IMR-90 (cell line): ENCODE measurements around the gene RIMBP2. TPM values are rescaled to one million over a fixed set of nuclear protein-coding genes. Genes with fewer than 3 reads are reported as not detected.

ENCODE experiments used
- ATAC-seq: fragments of 200-7000 bp; cut with Tn5 transposase; 2 replicates; pipeline ENCODE4 v1.9.1; 2020; ENCODE audit warnings: low read depth, mild to moderate bottlenecking, moderate library complexity
- BruUV-seq: library from RNA; stranded (reverse); fragments of 400-500 nt; replicated peaks from 2 replicates; lab custom pipeline; 2021; lab: Mats Ljungman, UMichigan
- CTCF ChIA-PET: fragments of 300-600 bp; formaldehyde crosslinking; extraction: SDS; loops from one replicate; lab custom pipeline; 2021; ENCODE audit warnings: antibody characterized with exemption; lab: Yijun Ruan, JAX
- POLR2A ChIA-PET: fragments of 300-600 bp; sonication (Branson Sonifier 250); formaldehyde crosslinking; loops from one replicate; lab custom pipeline; 2022; ENCODE audit warnings: antibody characterized with exemption; ENCODE audit not compliant: unreplicated experiment; lab: Charles Lee
- DNase-seq: peaks from one replicate; pipeline ENCODE4 v3.0.0; 2013
- H2AFZ ChIP-seq: replicated peaks from 2 replicates; pipeline ENCODE3; 2013; ENCODE audit warnings: low read length, mild to moderate bottlenecking; ENCODE audit not compliant: poor library complexity
- H2AK5ac ChIP-seq: 2 replicates; pipeline ENCODE4 v1.6.1; 2013; ENCODE audit warnings: low read depth, low read length, inconsistent platforms
- H2AK9ac ChIP-seq: replicated peaks from 2 replicates; pipeline ENCODE3; 2013; ENCODE audit warnings: mild to moderate bottlenecking, low read depth, low read length, moderate library complexity; ENCODE audit not compliant: poor library complexity
- H2BK120ac ChIP-seq: 2 replicates; pipeline ENCODE4 v1.6.1; 2013; ENCODE audit warnings: low read depth, low read length, inconsistent platforms
- H2BK15ac ChIP-seq: 3 replicates; pipeline ENCODE4 v1.6.1; 2013; ENCODE audit warnings: low read depth, low read length, inconsistent platforms
- H2BK20ac ChIP-seq: 2 replicates; pipeline ENCODE4 v1.6.1; 2013; ENCODE audit warnings: low read depth, mild to moderate bottlenecking, inconsistent platforms, low read length, moderate library complexity
- H2BK5ac ChIP-seq: 2 replicates; pipeline ENCODE4 v1.6.1; 2013; ENCODE audit warnings: mild to moderate bottlenecking, low read depth, low read length, inconsistent platforms; ENCODE audit not compliant: poor library complexity, severe bottlenecking
- H3K14ac ChIP-seq: replicated peaks from 2 replicates; pipeline ENCODE4 v1.6.1; 2013; ENCODE audit warnings: low read depth, low read length, inconsistent platforms
- H3K18ac ChIP-seq: 2 replicates; pipeline ENCODE4 v1.6.1; 2013; ENCODE audit warnings: low read depth, low read length, control low read depth
- H3K23ac ChIP-seq: 2 replicates; pipeline ENCODE4 v1.6.1; 2013; ENCODE audit warnings: low read depth, low read length, inconsistent platforms
- H3K27ac ChIP-seq: 2 replicates; pipeline ENCODE4 v1.5.1; 2013; ENCODE audit warnings: mild to moderate bottlenecking, control low read depth, low read length; ENCODE audit not compliant: insufficient read depth
- H3K27me3 ChIP-seq: 2 replicates; pipeline ENCODE4 v1.6.1; 2013; ENCODE audit warnings: low read length; ENCODE audit not compliant: control insufficient read depth, insufficient read depth
- H3K36me3 ChIP-seq: 2 replicates; pipeline ENCODE4 v1.6.1; 2013; ENCODE audit warnings: low read length, mixed read lengths; ENCODE audit not compliant: control insufficient read depth, insufficient read depth
- H3K4ac ChIP-seq: 2 replicates; pipeline ENCODE4 v1.6.1; 2013; ENCODE audit warnings: low read depth, low read length, inconsistent platforms
- H3K4me1 ChIP-seq: 2 replicates; pipeline ENCODE4 v1.6.1; 2013; ENCODE audit warnings: low read length, mixed read lengths; ENCODE audit not compliant: control insufficient read depth, insufficient read depth
- H3K4me2 ChIP-seq: 2 replicates; pipeline ENCODE4 v1.6.1; 2013; ENCODE audit warnings: low read depth, mild to moderate bottlenecking, control low read depth, low read length, moderate library complexity
- H3K4me3 ChIP-seq: 2 replicates; pipeline ENCODE4 v1.5.1; 2013; ENCODE audit warnings: low read depth, mild to moderate bottlenecking, control low read depth, low read length, moderate library complexity; ENCODE audit not compliant: insufficient read depth
- H3K56ac ChIP-seq: 2 replicates; pipeline ENCODE4 v1.6.1; 2013; ENCODE audit warnings: low read length, inconsistent platforms; ENCODE audit not compliant: insufficient read depth; ENCODE audit errors: extremely low read depth
- H3K79me1 ChIP-seq, 2 experiments: 2 replicates each; pipeline ENCODE4 v1.6.1; 2013; ENCODE audit warnings: low read length in 2 of 2, inconsistent platforms in 1 of 2, low read depth in 1 of 2
- H3K9ac ChIP-seq: 2 replicates; pipeline ENCODE4 v1.6.1; 2013; ENCODE audit warnings: low read depth, low read length, control low read depth
- H3K9me1 ChIP-seq: 2 replicates; pipeline ENCODE4 v1.6.1; 2013; ENCODE audit warnings: low read length, inconsistent platforms; ENCODE audit not compliant: insufficient read depth
- H3K9me3 ChIP-seq: 2 replicates; pipeline ENCODE4 v1.6.1; 2013; ENCODE audit warnings: low read length; ENCODE audit not compliant: control insufficient read depth, insufficient read depth
- H4K20me1 ChIP-seq: 2 replicates; pipeline ENCODE4 v1.6.1; 2013; ENCODE audit warnings: low read length, inconsistent platforms; ENCODE audit not compliant: insufficient read depth
- H4K5ac ChIP-seq: 2 replicates; pipeline ENCODE4 v1.6.1; 2013; ENCODE audit warnings: mild to moderate bottlenecking, low read depth, low read length, control low read depth
- H4K8ac ChIP-seq, 2 experiments: 2 replicates each; pipeline ENCODE4 v1.6.1; 2013; ENCODE audit warnings: low read depth in 2 of 2, low read length in 2 of 2, control low read depth in 1 of 2, inconsistent platforms in 1 of 2
- H4K91ac ChIP-seq: 2 replicates; pipeline ENCODE4 v1.6.1; 2013; ENCODE audit warnings: low read depth, low read length, inconsistent platforms; ENCODE audit not compliant: insufficient read depth
- CHD1 ChIP-seq: IDR thresholded peaks from 2 replicates; pipeline ENCODE4 v1.6.1; 2012; ENCODE audit warnings: low read depth, low read length, improper control_type of control experiment
- ELK1 ChIP-seq: fragments of 150-350 bp; IDR thresholded peaks from 2 replicates; pipeline ENCODE4 v1.6.1; 2016; ENCODE audit warnings: low read depth, mild to moderate bottlenecking, low read length, moderate library complexity, borderline replicate concordance
- RFX5 ChIP-seq: IDR thresholded peaks from 2 replicates; pipeline ENCODE4 v1.8.0; 2012; ENCODE audit warnings: low read depth, mild to moderate bottlenecking, low read length, moderate library complexity
- WGBS, 2 experiments: methylation state at CpG; one replicate each; pipeline versions ENCODE4 v1.1.5 to v1.1.7; 2013; ENCODE audit warnings: missing lambda C conversion rate in 2 of 2; ENCODE audit not compliant: insufficient read length in 1 of 2; ENCODE audit errors: extremely low coverage in 2 of 2; 5-methylcytosine and 5-hydroxymethylcytosine counted together
- dilution Hi-C: fragments of 300-500 bp; cut with HindIII; formaldehyde crosslinking; loops from one replicate; pipeline ENCODE4 v1.14.3; 2018; ENCODE audit warnings: low sequenced_read_pairs; ENCODE audit not compliant: unreplicated experiment
- in situ Hi-C: fragments of 300-500 bp; cut with MboI; formaldehyde crosslinking; loops from 3 replicates; pipeline ENCODE4 v1.14.3; 2019; ENCODE audit warnings: low sequenced_read_pairs, inconsistent platforms, mixed read lengths
- intact Hi-C: fragments of 100-400 bp; cut with micrococcal nuclease; formaldehyde crosslinking; loops from 2 replicates; pipeline ENCODE4 v1.10.0; 2022
- polyA plus RNA-seq, 3 experiments: library from polyadenylated mRNA; depleted of rRNA; stranded (reverse); fragments of >200 nt; gene quantifications; 2 replicates each; pipeline ENCODE4 v1.2.3, GENCODE V29; 2012; ENCODE audit warnings: low replicate concordance in 1 of 3
- total RNA-seq: library from RNA; depleted of rRNA; stranded (reverse); fragments of >200 nt; gene quantifications from 2 replicates; pipeline ENCODE4 v1.2.3, GENCODE V29; 2012

RIMBP2 gene
- total and polyA plus RNA-seq, 2 of the 4 experiments (the other 2 are of a cell fraction), result not detected

DNA sequence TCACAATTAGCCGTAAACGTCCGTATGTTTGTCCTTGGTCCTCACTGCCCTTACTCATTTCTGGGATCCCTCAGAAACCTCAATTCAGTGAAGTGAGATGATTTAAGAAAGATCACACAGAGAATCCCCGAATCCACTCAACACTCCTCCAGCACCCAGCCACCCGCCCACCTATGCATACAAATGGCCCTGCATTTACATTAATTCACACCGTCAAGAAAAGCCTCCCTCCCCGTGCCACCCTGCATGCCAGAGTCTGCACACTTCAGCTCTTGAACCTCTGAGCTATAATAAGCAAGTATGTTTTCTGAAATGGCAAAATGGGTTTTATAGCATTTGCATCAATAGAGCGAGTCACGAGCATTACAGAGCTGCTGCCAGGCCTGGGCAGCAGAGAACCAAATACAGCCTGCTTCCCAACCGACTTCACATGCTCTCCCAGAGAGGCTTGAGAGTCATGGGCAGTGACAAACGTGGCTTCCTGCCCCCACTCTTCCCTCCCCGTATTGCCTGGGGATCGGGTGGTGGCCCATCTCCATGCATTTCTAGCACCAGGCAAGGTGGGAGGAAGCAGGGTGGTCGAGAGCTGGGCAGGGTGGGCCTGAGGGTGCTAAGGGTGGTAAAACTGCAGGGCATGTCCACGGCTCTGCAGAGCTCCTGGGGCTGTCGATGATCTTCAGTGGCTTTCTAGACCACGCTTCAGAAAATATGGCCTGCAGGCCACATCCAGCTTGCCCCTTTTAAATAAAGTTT lies 177.6 kb downstream of the RIMBP2 start:
- ATAC-seq (no peak), DNase-seq (no peak)
- H3K9me3 ChIP-seq, result peaks cover 28% of the 10 kb centered on the region
- H2BK120ac ChIP-seq, result no peak overlapping the region
- POLR2A ChIA-PET, result no interaction called here
- in situ Hi-C loops, result no loop called here
- H4K91ac ChIP-seq, result no peak overlapping the region
- no peak overlapping the region for H3K4ac ChIP-seq
- no peak overlapping the region for H3K18ac ChIP-seq
- H2BK15ac ChIP-seq, result no peak overlapping the region
- H4K5ac ChIP-seq, result no peak overlapping the region
- intact Hi-C loops, result no loop called here
- TF ChIP-seq ELK1, result no peak
- no peak for TF ChIP-seq CHD1
- TF ChIP-seq RFX5, result no peak
- H3K4me2 ChIP-seq, result no peak overlapping the region
- dilution Hi-C loops, result no loop called here
- H2AK5ac ChIP-seq, result no peak overlapping the region
- no peak overlapping the region for H3K14ac ChIP-seq
- CTCF ChIA-PET, result no interaction called here
- no peaks in the 10 kb centered on the region for H3K27me3 ChIP-seq
- H3K23ac ChIP-seq, result no peak overlapping the region
- H2BK5ac ChIP-seq, result no peak overlapping the region
- H2AFZ ChIP-seq, result no peak overlapping the region
- WGBS, 2 experiments, result no CpG with 5 or more reads among the region's 17 CpGs
- no peaks in the 10 kb centered on the region for H3K79me1 ChIP-seq
- H3K9ac ChIP-seq, result no peak overlapping the region
- no peak overlapping the region for H2BK20ac ChIP-seq
- no peaks in the 10 kb centered on the region for H3K36me3 ChIP-seq
- no peaks in the 10 kb centered on the region for H4K20me1 ChIP-seq
- no peak overlapping the region for H3K4me3 ChIP-seq
- H3K4me1 ChIP-seq, result no peaks in the 10 kb centered on the region
- H3K56ac ChIP-seq, result no peak overlapping the region
- no peak overlapping the region for H3K27ac ChIP-seq
- BruUV-seq, result no TSS peak
- H3K9me1 ChIP-seq, result no peaks in the 10 kb centered on the region
- H2AK9ac ChIP-seq, result no peak overlapping the region
- no peak overlapping the region for H4K8ac ChIP-seq
